ENCODE data around the gene CHP2. TPM values are rescaled to one million over a fixed set of nuclear protein-coding genes. Genes with fewer than 3 reads are reported as not detected.

Gene CHP2
- total and polyA plus RNA-seq, 7 experiments from 2014 or later, result not detected

Other genes starting within 250 kb of the CHP2 start
- gene GGA2, start 244.5 kb upstream of the CHP2 start, total RNA-seq, result 100 to 1,000 TPM in 4 of 5 experiments, 10 to 100 TPM in 1; 99.3 to 138 (median 104) TPM
- gene GGA2, start 244.5 kb upstream of the CHP2 start, polyA plus RNA-seq, result 10 to 100 TPM; 41.7 to 44.6 TPM
- 10 to 100 TPM; 10.6 to 19.2 (median 15.1) TPM for gene EARS2, start 197.7 kb upstream of the CHP2 start, total RNA-seq
- gene EARS2, start 197.7 kb upstream of the CHP2 start, polyA plus RNA-seq, result 10 to 100 TPM; 14.0 to 15.7 TPM
- 10 to 100 TPM; 43.4 to 54.4 (median 51.0) TPM for gene UBFD1, start 197.3 kb upstream of the CHP2 start, total RNA-seq
- 10 to 100 TPM in 1 of 2 donors, 1 to 10 TPM in 1; 8.3 to 16.7 TPM for gene UBFD1, start 197.3 kb upstream of the CHP2 start, polyA plus RNA-seq
- 10 to 100 TPM; 24.2 to 85.3 (median 38.2) TPM for gene NDUFAB1, start 158.7 kb upstream of the CHP2 start, total RNA-seq
- 100 to 1,000 TPM; 167 to 209 TPM for gene NDUFAB1, start 158.7 kb upstream of the CHP2 start, polyA plus RNA-seq
- 10 to 100 TPM in 4 of 5 experiments, 1 to 10 TPM in 1; 6.2 to 27.2 (median 14.4) TPM for gene PALB2, start 113.7 kb upstream of the CHP2 start, total RNA-seq
- 10 to 100 TPM in 1 of 2 donors, 1 to 10 TPM in 1; 5.9 to 10.0 TPM for gene PALB2, start 113.7 kb upstream of the CHP2 start, polyA plus RNA-seq
- gene DCTN5, start 113.6 kb upstream of the CHP2 start, total RNA-seq, result 100 to 1,000 TPM in 1 of 5 experiments, 10 to 100 TPM in 4; 42.4 to 100 (median 54.0) TPM
- gene DCTN5, start 113.6 kb upstream of the CHP2 start, polyA plus RNA-seq, result 10 to 100 TPM; 34.9 to 56.7 TPM
- gene PLK1, start 76.1 kb upstream of the CHP2 start, total RNA-seq, result 10 to 100 TPM in 1 of 5 experiments, 1 to 10 TPM in 3, under 1 TPM in 1; 0.45 to 65.0 (median 3.2) TPM
- gene PLK1, start 76.1 kb upstream of the CHP2 start, polyA plus RNA-seq, result under 1 TPM; 0.16 to 0.35 TPM
- gene ERN2, start 41.8 kb upstream of the CHP2 start, total RNA-seq, result not detected
- gene ERN2, start 41.8 kb upstream of the CHP2 start, polyA plus RNA-seq, result not detected
- 100 to 1,000 TPM in 1 of 5 experiments, 10 to 100 TPM in 4; 72.5 to 180 (median 73.1) TPM for gene PRKCB, start 81.0 kb downstream of the CHP2 start, total RNA-seq
- 10 to 100 TPM; 32.4 to 56.2 TPM for gene PRKCB, start 81.0 kb downstream of the CHP2 start, polyA plus RNA-seq